Uterus (tissue), 4 donors: ENCODE data around the gene FZR1. TPM values are rescaled to one million over a fixed set of nuclear protein-coding genes. Genes with fewer than 3 reads are reported as not detected.
"Not testable (repeated sequence)": the region's sequence is repeated elsewhere in the genome, so short reads cannot be mapped to it uniquely, and the experiment has no call there.

Experiments used
- DNase-seq, 2 donors: peaks; one replicate each; pipeline ENCODE4 v3.0.0-alpha.2; 2019 to 2020
- H3K27ac ChIP-seq, 2 donors: fragments of 200-600 bp; sonication (generic); 1 replicate in 1 of 2; 2 replicates in 1 of 2; pipeline ENCODE4 v1.5.1; 2016 to 2018
- H3K27me3 ChIP-seq, 2 donors: fragments of 200-600 bp; sonication (generic); one replicate each; pipeline ENCODE4 v1.5.1; 2018 to 2019; ENCODE audit warnings: control low read depth in 1 of 2
- H3K36me3 ChIP-seq, 2 donors: fragments of 200-600 bp; sonication (generic); one replicate each; pipeline ENCODE4 v1.5.1; 2019; ENCODE audit warnings: control low read depth in 1 of 2
- H3K4me1 ChIP-seq, 2 donors: fragments of 200-600 bp; sonication (generic); one replicate each; pipeline ENCODE4 v1.5.1; 2018 to 2019; ENCODE audit warnings: control low read depth in 1 of 2
- H3K4me3 ChIP-seq, 2 donors: fragments of 200-600 bp; sonication (generic); 1 replicate in 1 of 2; 2 replicates in 1 of 2; pipeline ENCODE4 v1.5.1; 2018 to 2019; ENCODE audit warnings: mild to moderate bottlenecking in 1 of 2
- H3K9me3 ChIP-seq, 2 donors: fragments of 200-600 bp; sonication (generic); one replicate each; pipeline ENCODE4 v1.5.1; 2019; ENCODE audit warnings: control low read depth in 1 of 2
- POLR2A ChIP-seq, 2 donors: fragments of 450-650 bp; IDR thresholded peaks; one replicate each; pipeline ENCODE4 v1.6.1; 2016; ENCODE audit warnings: antibody characterized with exemption in 2 of 2, mild to moderate bottlenecking in 1 of 2, moderate library complexity in 1 of 2
- intact Hi-C: fragments of 100-400 bp; cut with DNase I; formaldehyde crosslinking; loops from one replicate; pipeline ENCODE4 v1.15.1; 2023; ENCODE audit warnings: low total_unique reads
- total RNA-seq, 4 donors: library from RNA; depleted of rRNA in 3 of 4; stranded (reverse); fragments of >200 nt in 3 of 4; gene quantifications; one replicate each; pipeline versions ENCODE4 v1.1.0 to v1.2.4, GENCODE V29; 2014 to 2023
- TF ChIP-seq, protein P1 (sequence below), 4 experiments: fragments of 200-600 bp in 2 of 4; fragments of 450-650 bp in 2 of 4; sonication (generic) in 2 of 4; IDR thresholded peaks; one replicate each; pipeline ENCODE4 v1.5.1; 2016 to 2019; ENCODE audit warnings: antibody characterized with exemption in 4 of 4, mild to moderate bottlenecking in 2 of 4, moderate library complexity in 1 of 4
- donor health status: DM: yes; HTN: yes; CAD: no.

Gene FZR1
- total RNA-seq, 4 donors from 2014 or later: 3.8 to 70.8 (median 33.0) TPM

DNA sequence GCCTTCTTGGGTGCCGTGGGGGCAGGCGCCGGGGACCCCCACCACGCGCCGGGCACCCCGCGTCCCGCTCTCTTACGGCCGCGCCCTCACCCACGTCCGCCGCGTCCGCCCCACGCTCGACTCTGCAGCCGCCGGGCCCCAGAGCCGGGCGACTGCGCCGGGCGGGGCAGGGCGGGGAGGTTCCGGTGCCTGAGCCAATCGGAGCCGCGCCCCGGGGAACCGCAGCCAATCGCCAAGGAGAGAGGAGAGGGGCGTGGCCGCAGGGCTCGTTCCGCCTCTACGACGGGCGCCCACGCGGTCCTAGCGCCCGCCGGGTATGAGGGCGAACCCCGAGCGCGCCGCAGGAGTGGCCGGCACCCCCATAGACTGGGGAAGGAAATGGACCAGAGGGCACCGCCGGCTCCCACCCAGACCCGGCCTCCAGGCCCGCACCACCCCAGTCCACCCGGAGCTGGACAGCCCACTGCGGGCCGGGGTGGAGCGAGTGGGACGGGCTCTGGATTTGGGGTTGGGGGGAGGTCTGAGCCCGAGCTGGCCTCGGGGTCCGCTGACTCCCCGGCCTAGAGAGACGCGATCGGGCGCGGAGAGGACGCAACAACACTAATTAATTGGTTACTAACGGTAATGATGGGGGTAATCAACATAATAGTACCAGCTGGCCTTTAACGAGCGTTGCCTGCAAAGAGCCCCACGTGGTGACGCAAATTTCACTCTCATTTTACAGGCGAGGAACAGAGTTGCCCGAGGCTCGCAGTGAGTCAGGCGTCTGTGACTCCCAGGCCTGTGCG is 51.5 kb downstream of the FZR1 start, which contains the start of gene MFSD12:
MFSD12 (minus strand) TSS at position 126 of the 788 bp plus-strand sequence. CDS start 183 bp downstream, outside the sequence.
- intact Hi-C loops: loop anchor here (10.0 kb wide), 1 partner anchor 57 kb away; no protein-coding TSS in a partner anchor
- TF ChIP-seq, protein P1, sequence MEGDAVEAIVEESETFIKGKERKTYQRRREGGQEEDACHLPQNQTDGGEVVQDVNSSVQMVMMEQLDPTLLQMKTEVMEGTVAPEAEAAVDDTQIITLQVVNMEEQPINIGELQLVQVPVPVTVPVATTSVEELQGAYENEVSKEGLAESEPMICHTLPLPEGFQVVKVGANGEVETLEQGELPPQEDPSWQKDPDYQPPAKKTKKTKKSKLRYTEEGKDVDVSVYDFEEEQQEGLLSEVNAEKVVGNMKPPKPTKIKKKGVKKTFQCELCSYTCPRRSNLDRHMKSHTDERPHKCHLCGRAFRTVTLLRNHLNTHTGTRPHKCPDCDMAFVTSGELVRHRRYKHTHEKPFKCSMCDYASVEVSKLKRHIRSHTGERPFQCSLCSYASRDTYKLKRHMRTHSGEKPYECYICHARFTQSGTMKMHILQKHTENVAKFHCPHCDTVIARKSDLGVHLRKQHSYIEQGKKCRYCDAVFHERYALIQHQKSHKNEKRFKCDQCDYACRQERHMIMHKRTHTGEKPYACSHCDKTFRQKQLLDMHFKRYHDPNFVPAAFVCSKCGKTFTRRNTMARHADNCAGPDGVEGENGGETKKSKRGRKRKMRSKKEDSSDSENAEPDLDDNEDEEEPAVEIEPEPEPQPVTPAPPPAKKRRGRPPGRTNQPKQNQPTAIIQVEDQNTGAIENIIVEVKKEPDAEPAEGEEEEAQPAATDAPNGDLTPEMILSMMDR (IDR thresholded peaks at IDR 0.05): peak in 2 of 4 experiments; percentile 23 to 35
- peak; percentile 78 to 81 for TF ChIP-seq POLR2A (IDR thresholded peaks at IDR 0.05)
- no peaks in the 10 kb centered on the region for H3K36me3 ChIP-seq
- peak within 1 kb of the TSS; percentile 54 to 72 for H3K4me3 ChIP-seq
- H3K9me3 ChIP-seq: no peaks in the 10 kb centered on the region
- DNase-seq: peak; percentile 91 to 95
- peaks cover 0 to 14% of the 10 kb centered on the region in 2 donors for H3K4me1 ChIP-seq
- no peaks in the 10 kb centered on the region for H3K27me3 ChIP-seq
- peak within 1 kb of the TSS; percentile 65 to 73 for H3K27ac ChIP-seq

- Histone ChIP-seq H3K4me1 (no peaks in the 10 kb centered on the region), H3K27ac (no peak overlapping the region), H3K36me3 (no peaks in the 10 kb centered on the region), H3K9me3 (no peaks in the 10 kb centered on the region), H3K4me3 (no peak overlapping the region), H3K27me3 (no peaks in the 10 kb centered on the region)
- TF ChIP-seq, protein P1 (IDR thresholded peaks at IDR 0.05): no peak
- TF ChIP-seq POLR2A (IDR thresholded peaks at IDR 0.05): no peak
- intact Hi-C loops: no loop called here
- no peak for DNase-seq
Observed at GRCh38 chr19:3563709-3564524, 57.8 kb downstream of the FZR1 start.

DNA sequence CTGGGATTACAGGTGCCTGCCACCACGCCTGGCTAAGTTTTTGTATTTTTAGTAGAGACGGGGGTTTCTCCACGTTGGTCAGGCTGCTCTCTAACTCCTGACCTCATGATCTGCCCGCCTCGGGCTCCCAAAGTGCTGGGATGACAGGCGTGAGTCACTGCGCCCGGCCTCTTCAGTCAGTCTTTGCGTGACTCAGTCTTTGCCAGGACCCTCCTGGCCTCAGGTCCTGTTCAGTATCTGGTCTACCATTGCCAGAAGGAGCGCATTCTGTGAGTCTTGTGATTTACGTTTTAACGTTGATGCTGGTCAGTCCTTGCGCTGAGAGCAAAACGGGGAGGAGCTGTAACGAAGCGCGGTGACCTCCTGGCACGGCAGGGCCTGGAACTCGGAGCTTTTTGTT is 59.0 kb downstream of the FZR1 start:
- no peak for DNase-seq
- H3K27ac ChIP-seq: no peak overlapping the region
- H3K4me1 ChIP-seq: no peaks in the 10 kb centered on the region
- no peaks in the 10 kb centered on the region for H3K36me3 ChIP-seq
- H3K27me3 ChIP-seq: no peaks in the 10 kb centered on the region
- no peaks in the 10 kb centered on the region for H3K9me3 ChIP-seq
- no peak for TF ChIP-seq POLR2A (IDR thresholded peaks at IDR 0.05)
- TF ChIP-seq, protein P1 (IDR thresholded peaks at IDR 0.05): no peak
- intact Hi-C loops: no loop called here
- no peak overlapping the region for H3K4me3 ChIP-seq

DNA sequence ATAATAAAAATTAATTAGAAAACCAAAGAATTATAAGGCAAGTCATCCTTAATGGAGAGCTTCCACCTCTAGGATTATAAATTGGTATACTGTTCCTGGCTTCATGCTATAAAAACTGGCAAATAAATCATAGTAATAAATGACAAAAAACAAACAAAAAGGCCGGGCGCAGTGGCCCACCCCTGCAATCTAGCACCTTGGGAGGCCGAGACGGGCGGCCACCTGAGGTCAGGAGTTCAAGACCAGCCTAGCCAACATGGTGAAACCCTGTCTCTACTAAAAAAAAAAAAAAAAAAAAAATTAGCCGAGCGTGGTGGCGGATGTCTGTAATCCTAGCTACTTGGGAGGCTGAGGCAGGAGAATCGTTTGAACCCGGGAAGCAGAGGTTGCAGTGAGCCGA is 63.9 kb downstream of the FZR1 start:
- H3K4me3 ChIP-seq, intact Hi-C loops, H3K4me1 ChIP-seq, H3K36me3 ChIP-seq, H3K9me3 ChIP-seq, H3K27ac ChIP-seq, H3K27me3 ChIP-seq, DNase-seq: not testable (repeated sequence)

DNA sequence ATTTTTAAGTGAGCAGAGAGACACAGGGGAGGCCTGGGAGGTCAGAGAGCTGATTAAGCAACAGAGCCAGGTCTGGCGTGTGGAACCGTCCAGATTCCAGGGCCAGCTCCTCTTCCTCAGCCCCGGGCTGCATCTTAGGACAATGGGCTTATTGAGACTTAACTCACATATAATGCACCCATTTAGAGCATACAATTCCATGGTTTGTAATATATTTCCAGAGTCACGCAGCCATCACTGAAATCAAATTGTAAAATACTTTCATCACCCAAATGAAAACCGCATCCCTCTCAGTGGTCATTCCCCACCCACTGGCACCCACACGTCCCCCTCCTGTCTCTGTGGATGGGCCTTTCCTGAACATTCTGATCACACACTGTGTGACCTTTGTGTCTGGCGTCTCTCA is 64.5 kb downstream of the FZR1 start:
- no peak overlapping the region for H3K27ac ChIP-seq
- intact Hi-C loops: no loop called here

More for the DNA sequence above, 64.5 kb downstream of the FZR1 start:
- Histone ChIP-seq H3K9me3 (no peaks in the 10 kb centered on the region), H3K36me3 (no peaks in the 10 kb centered on the region), H3K4me3 (no peak overlapping the region), H3K27me3 (no peaks in the 10 kb centered on the region), H3K4me1 (peaks cover 0 to 6% of the 10 kb centered on the region in 2 donors)
- no peak for DNase-seq
- TF ChIP-seq POLR2A (IDR thresholded peaks at IDR 0.05): no peak
- TF ChIP-seq, protein P1 (IDR thresholded peaks at IDR 0.05): no peak
